SW 1271 (cell line): ENCODE data around the gene FOXL3.
"Not testable (repeated sequence)": the region's sequence is repeated elsewhere in the genome, so short reads cannot be mapped to it uniquely, and the experiment has no call there.

Source experiments
- DNase-seq, 2 experiments: peaks; one replicate each; lab custom pipeline; 2025; lab: John Stamatoyannopoulos, UW

The FOXL3 gene

DNA sequence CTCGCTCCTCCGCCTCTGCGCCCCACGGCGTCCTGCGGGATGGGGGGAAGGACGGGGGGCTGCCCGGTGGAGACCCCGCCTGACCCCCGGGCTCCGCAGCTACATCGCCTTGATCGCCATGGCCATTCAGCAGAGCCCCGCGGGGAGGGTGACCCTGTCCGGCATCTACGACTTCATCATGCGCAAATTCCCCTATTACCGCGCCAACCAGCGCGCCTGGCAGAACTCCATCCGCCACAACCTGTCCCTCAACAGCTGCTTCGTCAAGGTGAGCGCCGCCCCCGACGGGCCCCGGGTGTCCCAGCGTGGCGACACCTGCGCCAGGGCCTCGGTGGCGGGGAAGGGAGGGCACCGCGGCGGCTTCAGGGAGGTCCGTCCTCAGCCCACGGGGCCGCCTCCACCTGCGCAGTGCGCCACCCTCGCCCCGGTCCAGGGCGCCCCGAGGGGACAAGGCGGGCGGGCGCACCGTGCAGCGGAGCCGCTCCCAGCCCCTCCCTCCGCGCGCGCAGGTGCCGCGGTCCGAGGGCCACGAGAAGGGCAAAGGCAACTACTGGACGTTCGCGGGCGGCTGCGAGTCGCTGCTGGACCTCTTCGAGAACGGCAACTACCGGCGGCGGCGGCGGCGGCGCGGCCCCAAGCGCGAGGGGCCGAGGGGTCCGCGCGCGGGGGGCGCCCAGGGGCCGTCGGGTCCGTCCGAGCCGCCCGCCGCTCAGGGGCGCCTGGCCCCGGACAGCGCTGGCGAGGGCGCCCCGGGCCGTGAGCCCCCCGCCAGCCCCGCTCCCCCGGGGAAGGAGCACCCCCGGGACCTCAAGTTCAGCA lies 793 bp downstream of the FOXL3 start:
- no peak for DNase-seq

- no peak for DNase-seq
These were observed 1.6 kb downstream of the FOXL3 start for GRCh38 chr7:291373-292092.

DNA sequence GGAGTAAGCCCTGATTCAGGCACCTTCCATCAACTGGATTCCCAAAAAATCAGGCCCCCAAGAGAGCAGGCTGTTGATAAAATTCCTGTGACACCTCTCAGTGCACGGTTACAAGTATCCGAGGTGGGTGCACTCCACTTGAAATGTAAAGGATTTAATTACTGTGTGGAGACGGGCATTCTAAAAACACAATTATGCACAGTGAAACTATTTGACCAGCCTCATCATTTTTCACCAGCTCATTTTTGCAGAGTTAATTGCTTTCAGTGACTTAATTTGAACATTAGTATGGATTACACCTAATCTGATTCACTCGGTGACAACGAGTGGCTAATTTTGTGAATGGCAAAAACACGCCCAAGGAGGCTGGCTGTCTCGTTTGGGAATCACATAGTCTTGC lies 2.3 kb downstream of the FOXL3 start:
- DNase-seq = no peak

GRCh38 chr7:292826-293225 lies 2.9 kb downstream of the FOXL3 start:
- no peak for DNase-seq

GRCh38 chr7:293681-294439 lies 3.9 kb downstream of the FOXL3 start:
- DNase-seq = no peak

DNA sequence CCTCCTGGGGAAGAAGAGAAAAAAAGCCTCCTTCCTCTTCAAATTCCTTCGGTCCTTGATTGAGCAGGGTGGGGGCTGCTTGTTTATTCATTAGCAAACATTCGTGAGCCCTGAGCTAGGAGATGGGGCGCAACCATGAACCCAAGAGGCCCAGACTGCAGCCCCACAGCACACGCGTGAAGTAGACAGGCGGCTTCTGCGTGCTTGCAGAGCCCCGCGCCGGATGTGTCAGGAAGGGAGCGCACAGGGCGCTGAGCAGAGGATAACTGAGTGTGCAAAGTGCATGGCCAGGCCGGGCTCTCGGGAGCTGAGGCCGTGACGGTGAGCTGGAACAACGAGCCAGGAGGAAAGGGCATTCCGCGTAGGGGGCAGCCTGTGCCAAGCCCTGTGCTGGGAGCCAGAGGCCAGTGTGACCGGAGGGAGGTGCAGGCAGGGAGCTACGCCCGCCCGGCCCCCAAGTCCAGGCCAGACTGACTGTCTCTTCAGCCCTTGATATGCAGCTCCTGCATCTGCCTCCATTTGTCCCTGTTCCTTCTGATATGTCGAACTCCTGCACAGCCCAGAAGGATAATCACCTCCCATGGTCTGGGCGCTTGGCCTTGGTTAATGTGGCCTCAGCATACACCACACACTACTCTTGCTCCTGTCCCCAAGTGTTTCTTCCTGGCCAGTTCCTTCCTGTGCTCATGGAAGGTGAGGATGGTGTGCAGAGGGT lies 4.6 kb downstream of the FOXL3 start:
- DNase-seq = no peak

- DNase-seq = no peak
These were observed 5.5 kb downstream of the FOXL3 start for GRCh38 chr7:295155-296154.

DNA sequence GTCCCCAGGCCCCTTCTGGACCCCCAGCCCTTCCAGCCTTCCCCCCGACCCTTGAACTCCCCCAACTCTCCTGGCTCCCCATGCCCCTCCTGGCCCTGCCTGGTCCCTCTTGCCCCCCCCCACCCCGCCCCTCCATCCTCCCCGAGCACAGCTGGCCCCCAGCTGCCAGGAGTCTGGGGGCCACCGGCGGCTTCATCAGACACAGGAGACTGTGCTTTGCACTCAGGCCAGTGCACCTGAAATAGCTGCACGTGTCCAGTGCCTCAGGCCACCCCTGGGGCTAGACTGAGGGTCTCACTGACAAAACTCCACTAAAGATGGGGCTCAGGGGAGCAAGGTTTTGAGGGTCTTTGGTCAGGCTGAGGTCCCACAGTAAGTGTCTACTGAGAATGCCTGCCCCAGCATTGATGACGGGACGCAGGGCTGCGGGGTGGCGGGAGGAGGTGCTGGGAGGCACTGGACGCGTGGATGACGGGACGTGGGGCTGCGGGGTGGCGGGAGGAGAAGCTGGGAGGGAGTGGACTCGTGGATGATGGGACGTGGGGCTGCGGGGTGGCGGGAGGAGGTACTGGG lies 6.5 kb downstream of the FOXL3 start:
- no peak for DNase-seq

DNA sequence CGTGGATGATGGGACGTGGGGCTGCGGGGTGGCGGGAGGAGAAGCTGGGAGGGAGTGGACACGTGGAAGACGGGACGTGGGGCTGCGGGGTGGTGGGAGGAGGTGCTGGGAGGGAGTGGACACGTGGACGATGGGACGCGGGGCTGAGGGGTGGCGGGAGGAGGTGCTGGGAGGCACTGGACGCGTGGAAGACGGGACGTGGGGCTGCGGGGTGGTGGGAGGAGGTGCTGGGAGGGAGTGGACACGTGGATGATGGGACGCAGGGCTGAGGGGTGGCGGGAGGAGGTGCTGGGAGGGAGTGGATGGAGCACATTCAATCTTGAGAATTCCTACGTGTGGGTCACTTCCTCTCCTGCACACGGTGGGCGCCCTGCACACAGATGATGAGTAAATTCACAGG lies 7.2 kb downstream of the FOXL3 start:
- DNase-seq = not testable (repeated sequence)

- DNase-seq = no peak
These were observed 7.8 kb downstream of the FOXL3 start for GRCh38 chr7:297611-298374.

GRCh38 chr7:298375-298702 lies 8.4 kb downstream of the FOXL3 start:
- no peak for DNase-seq

- no peak for DNase-seq
These were observed 8.8 kb downstream of the FOXL3 start for GRCh38 chr7:298743-299142.

- no peak for DNase-seq
These were observed 9.2 kb downstream of the FOXL3 start for GRCh38 chr7:299169-299568.

DNA sequence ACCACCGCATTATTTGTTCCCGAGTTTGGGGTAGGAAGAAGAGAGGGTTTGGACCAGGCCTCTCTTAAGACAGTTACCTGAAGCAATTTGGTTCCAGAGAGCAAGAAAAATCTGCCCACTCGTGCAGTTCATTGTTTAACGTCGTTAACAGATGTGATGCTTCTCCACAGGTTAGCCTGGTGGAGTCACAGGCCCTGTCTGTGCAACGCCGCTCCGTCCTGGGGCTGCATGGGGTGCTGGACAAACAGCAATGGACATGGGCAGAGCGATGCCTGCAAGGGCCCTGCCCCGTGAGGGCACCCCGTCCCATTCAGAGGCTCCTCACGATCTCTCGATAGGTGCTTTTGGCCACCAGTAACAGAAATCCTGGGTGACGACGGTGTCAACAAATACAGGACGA lies 9.7 kb downstream of the FOXL3 start:
- no peak for DNase-seq

- DNase-seq = no peak
These were observed 10.1 kb downstream of the FOXL3 start for GRCh38 chr7:300048-300447.

GRCh38 chr7:300546-301290 lies 10.7 kb downstream of the FOXL3 start:
- DNase-seq = no peak

GRCh38 chr7:301291-302053 lies 11.5 kb downstream of the FOXL3 start:
- no peak for DNase-seq
